ENCODE measurements around the gene VSX1. TPM values are rescaled to one million over a fixed set of nuclear protein-coding genes. Genes with fewer than 3 reads are reported as not detected.

The VSX1 gene
- total RNA-seq, 1 donor from 2014 or later: not detected

DNA sequence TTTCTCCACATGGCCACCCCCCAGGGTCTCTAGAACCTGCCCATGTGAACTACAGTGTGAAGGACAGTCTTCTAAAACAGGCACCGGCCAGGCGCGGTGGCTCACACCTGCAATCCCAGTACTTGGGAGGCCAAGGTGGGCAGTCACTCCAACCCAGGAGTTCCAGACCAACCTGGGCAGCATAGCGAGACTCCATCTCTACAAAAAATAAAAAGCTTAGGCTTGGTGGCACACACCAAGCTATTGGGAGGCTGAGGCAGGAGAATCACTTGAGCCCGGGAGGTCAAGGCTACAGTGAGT lies 37.7 kb downstream of the VSX1 start:
- H3K4me3 Mint-ChIP-seq (ENCODE audit: low read depth): no peak overlapping the region
- no peaks in the 10 kb centered on the region for H3K27me3 Mint-ChIP-seq (ENCODE audit: low read depth)
- no peak for DNase-seq (ENCODE audit: low spot score)
- peaks cover 3% of the 10 kb centered on the region for H3K36me3 Mint-ChIP-seq (ENCODE audit: low read depth)
- intact Hi-C loops (cut with micrococcal nuclease): no loop called here
- H3K27ac Mint-ChIP-seq: no peak overlapping the region
- no peaks in the 10 kb centered on the region for H3K9me3 Mint-ChIP-seq
- peaks cover 7% of the 10 kb centered on the region for H3K4me1 Mint-ChIP-seq (ENCODE audit: low read depth)

DNA sequence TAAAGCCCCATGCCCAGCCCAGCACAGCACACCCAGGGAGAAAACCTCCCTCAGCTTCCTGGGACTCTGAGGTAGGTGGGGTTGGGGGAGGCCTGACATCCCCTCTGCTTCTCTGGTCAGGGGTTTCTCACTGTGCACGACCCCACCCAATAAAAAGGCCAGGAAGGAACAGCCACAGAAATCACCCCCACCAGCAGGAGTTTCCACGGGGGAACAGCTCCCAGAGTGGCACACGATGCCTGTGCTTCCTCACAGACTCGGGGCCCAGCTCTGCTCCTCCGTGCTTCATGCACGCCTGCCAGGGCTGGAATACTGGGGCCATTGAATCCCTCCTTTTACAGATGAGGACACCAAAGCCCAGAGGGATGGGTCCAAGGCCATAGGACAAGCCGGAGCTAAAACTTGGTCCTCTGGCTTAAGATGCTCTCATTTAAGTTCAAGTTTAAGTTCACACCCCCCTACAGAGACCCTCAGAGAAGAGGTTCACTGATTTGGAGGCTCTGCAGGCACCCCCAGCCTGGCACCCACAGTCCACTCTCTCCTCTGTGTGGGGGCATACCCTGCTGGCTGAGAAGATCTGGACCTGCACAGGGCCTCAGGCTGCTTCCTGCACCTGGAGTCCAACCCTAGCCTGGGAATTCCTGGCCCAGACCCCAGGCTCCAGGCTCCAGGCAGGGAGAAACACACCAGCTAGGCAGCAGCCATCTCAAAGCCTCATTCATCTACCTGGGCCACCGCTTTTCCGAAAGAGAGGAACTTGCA lies 38.3 kb downstream of the VSX1 start:
- Mint-ChIP-seq H3K9me3 (no peaks in the 10 kb centered on the region), H3K4me1 (ENCODE audit: low read depth) (peaks cover 7% of the 10 kb centered on the region), H3K27me3 (ENCODE audit: low read depth) (no peaks in the 10 kb centered on the region), H3K4me3 (ENCODE audit: low read depth) (no peak overlapping the region), H3K36me3 (ENCODE audit: low read depth) (peaks cover 3% of the 10 kb centered on the region), H3K27ac (no peak overlapping the region)
- intact Hi-C loops (cut with micrococcal nuclease): no loop called here
- DNase-seq (ENCODE audit: low spot score): no peak

DNA sequence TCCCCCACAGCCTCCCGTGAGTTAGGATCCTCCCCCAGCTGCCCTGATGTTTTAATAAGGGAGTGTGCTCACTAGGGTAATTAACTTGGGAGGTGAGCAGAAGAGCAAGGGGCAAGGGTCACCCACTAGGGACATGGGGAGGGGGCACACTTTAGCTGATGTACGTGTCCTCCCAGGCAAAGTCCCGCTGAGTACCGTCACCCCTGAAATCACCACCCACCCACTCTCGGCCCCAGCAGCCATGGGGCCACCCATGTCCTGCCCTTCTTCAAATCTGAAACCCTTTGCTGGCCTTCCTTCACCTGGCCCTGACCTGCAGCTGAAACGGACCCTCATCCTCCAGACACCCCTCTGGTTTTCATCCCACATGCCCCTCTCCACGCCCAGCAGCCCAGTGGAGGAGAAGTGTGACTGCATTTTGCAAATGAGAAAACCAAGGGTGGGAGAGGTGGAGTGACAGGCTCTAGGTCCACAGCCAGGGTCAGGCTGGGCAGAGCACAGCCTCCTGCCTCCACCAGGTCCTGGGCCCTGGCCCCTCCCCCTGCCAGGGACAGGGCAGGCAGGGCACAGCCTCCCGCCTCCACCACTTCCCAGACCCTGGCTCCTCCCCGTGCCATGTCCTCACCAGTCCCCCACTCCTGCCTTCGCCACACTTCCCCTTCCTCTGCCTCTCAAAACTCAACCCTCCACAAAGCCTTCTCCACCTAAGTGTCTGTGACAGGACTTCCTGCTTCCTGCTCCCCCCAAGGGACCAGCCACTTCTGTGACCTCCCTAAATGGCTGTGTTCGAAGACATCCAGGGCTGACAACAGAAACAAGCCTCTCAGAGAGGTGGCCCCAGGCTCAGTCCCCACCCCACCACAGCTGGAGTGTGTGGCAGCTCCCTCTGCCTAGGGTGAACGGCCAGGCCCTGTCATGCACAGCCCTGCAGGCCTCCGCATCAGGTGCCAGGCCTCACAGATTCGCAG lies 39.1 kb downstream of the VSX1 start:
- peak; percentile 26 for DNase-seq (ENCODE audit: low spot score)
- Mint-ChIP-seq H3K4me1 (ENCODE audit: low read depth) (peaks cover 11% of the 10 kb centered on the region), H3K27ac (peak overlapping the region; percentile 81), H3K36me3 (ENCODE audit: low read depth) (peaks cover 7% of the 10 kb centered on the region), H3K9me3 (no peaks in the 10 kb centered on the region), H3K27me3 (ENCODE audit: low read depth) (no peaks in the 10 kb centered on the region), H3K4me3 (ENCODE audit: low read depth) (no peak overlapping the region)
- intact Hi-C loops (cut with micrococcal nuclease): no loop called here

DNA sequence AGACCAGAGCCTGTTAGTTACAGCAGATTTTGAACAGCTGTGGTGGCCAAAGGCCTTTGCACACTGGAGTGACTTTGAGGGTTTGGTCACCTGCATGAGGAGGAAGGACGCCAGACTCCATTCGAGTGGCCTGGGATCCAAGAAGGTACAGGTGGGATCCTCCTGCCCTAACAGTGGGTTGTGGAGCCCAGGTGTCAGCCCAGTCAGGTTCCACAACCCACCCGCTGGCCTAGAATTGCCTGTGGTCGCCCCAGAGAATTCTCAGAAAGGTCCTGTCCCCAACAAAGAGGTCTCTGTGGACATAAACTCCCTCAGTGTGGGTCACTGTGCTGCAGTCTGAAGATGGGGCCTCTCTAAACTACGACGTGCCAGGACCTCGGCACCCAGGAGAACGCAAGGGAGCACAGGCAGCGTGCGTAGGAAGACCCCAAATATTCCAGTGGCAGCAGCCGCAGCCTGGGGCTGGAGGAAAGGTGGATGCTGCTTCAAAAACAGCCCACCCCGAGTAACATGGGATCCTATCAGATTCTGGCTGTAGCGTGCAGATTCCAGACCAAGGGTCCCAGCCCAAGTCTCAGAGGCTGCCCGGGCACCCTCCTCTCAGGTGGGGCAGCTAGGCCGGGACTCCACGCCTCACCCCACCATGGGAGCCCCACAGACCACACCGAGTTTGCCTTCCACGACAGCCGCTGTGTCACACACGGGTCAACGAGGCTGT lies 40.0 kb downstream of the VSX1 start:
- H3K4me3 Mint-ChIP-seq (ENCODE audit: low read depth): no peak overlapping the region
- H3K9me3 Mint-ChIP-seq: no peaks in the 10 kb centered on the region

DNA sequence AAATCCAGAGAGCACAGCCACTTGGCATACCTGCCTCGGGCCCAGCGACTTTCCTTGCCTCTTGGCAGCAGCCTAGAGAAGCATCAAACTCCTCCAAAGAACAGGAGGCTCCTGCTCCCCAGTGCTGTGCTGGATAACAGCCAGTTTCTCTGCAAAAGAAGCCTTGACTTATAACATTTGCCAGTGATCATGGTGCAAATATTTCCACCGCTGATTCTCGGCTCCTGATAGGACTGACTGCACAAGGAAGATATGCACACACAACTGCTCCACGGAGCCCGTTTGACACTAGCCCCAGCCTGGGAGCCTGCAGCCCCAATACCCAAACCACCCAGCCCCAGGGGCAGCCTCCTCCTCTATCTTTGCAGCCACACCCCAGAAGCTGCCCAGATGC lies 41.5 kb downstream of the VSX1 start:
- no peak for DNase-seq (ENCODE audit: low spot score)
- Mint-ChIP-seq H3K4me1 (ENCODE audit: low read depth) (peaks cover 33% of the 10 kb centered on the region), H3K9me3 (no peaks in the 10 kb centered on the region), H3K27ac (no peak overlapping the region), H3K27me3 (ENCODE audit: low read depth) (no peaks in the 10 kb centered on the region), H3K36me3 (ENCODE audit: low read depth) (peaks cover 4% of the 10 kb centered on the region), H3K4me3 (ENCODE audit: low read depth) (no peak overlapping the region)
- intact Hi-C loops (cut with micrococcal nuclease): no loop called here

More for the DNA sequence above, 40.0 kb downstream of the VSX1 start:
- no peaks in the 10 kb centered on the region for H3K27me3 Mint-ChIP-seq (ENCODE audit: low read depth)
- peaks cover 19% of the 10 kb centered on the region for H3K4me1 Mint-ChIP-seq (ENCODE audit: low read depth)
- intact Hi-C loops (cut with micrococcal nuclease): no loop called here
- H3K27ac Mint-ChIP-seq: no peak overlapping the region
- no peak for DNase-seq (ENCODE audit: low spot score)
- H3K36me3 Mint-ChIP-seq (ENCODE audit: low read depth): peaks cover 4% of the 10 kb centered on the region

DNA sequence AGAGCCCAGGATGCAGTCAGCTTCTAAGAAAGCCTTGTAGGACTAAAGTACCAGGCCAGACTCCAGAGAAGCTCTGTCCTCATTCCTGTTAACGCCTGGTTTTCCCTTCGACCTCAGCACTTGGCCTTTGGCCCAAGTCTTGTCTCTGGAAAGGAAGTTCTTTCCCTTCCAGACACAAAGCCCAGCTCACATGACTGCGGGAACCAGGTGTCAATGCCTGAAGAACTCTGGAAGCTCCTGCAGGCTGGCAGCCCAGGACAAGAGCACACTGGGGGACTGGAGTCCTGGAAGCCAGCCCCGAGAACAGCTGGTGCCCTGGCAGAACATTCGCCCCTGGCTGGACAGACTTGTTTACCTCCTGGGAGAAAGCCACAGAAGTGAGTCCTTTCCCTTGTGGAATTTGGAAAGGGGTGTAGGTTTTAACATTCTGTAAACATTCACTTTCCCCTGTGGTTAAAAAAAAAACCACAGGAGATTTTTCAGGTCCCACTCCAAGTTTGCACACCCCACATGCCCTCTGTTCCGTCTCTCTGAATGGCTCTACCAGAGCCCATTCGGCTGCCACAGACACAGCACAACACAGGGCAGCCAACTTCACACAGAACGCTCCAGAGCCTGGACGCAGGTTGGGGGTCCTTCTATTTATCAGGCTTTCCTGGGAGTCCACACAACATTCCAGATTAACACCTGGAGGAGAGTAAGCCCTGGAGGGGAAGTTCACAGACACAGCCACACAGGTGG lies 42.1 kb downstream of the VSX1 start:
- Mint-ChIP-seq H3K4me1 (ENCODE audit: low read depth) (peaks cover 33% of the 10 kb centered on the region), H3K9me3 (no peaks in the 10 kb centered on the region), H3K27ac (no peak overlapping the region), H3K27me3 (ENCODE audit: low read depth) (no peaks in the 10 kb centered on the region), H3K36me3 (ENCODE audit: low read depth) (peaks cover 4% of the 10 kb centered on the region), H3K4me3 (ENCODE audit: low read depth) (no peak overlapping the region)
- no peak for DNase-seq (ENCODE audit: low spot score)
- intact Hi-C loops (cut with micrococcal nuclease): no loop called here

DNA sequence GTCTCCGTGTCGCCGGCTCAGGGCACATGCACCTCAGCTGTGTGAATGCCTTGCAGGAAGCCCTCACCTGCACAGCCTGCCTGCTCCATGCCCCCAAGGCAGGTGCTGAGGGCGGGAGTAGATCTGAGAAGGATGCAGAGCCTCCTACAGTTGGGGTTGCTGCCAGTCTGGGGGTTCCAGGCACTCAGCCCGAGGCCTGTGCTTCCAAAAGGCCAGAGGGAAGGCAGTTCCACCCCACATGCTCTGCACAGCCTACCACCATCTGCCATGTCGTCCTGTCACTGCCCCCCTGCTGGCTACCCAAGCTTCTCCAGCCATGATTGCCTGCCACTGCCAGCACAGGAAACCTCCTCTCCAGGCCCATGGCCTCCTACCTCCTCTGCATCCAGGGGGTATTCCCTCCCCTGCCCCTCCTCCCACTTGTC lies 43.3 kb downstream of the VSX1 start:
- H3K4me1 Mint-ChIP-seq (ENCODE audit: low read depth): peaks cover 33% of the 10 kb centered on the region
- no peak overlapping the region for H3K4me3 Mint-ChIP-seq (ENCODE audit: low read depth)
- intact Hi-C loops (cut with micrococcal nuclease): no loop called here
- H3K36me3 Mint-ChIP-seq (ENCODE audit: low read depth): peaks cover 4% of the 10 kb centered on the region
- no peaks in the 10 kb centered on the region for H3K27me3 Mint-ChIP-seq (ENCODE audit: low read depth)
- DNase-seq (ENCODE audit: low spot score): no peak
- H3K9me3 Mint-ChIP-seq: no peaks in the 10 kb centered on the region
- no peak overlapping the region for H3K27ac Mint-ChIP-seq

DNA sequence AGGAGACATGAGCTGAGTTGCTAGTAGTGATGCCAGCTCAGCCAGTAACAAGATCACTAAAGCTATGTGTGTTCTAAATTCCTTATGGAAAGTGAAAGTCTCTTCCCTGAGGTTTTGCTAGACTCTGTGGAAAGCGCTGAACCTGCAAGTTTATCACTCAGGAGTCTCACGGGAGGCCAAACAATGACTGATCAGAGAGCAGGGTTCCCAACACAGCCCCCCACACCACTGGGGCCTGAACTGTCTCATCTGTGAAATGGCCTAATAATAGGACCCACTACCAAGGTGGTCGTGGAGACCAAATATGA lies 43.9 kb downstream of the VSX1 start:
- no peak for DNase-seq (ENCODE audit: low spot score)
- peaks cover 4% of the 10 kb centered on the region for H3K36me3 Mint-ChIP-seq (ENCODE audit: low read depth)
- H3K9me3 Mint-ChIP-seq: no peaks in the 10 kb centered on the region
- H3K4me1 Mint-ChIP-seq (ENCODE audit: low read depth): peaks cover 34% of the 10 kb centered on the region
- H3K27me3 Mint-ChIP-seq (ENCODE audit: low read depth): no peaks in the 10 kb centered on the region
- intact Hi-C loops (cut with micrococcal nuclease): no loop called here
- no peak overlapping the region for H3K4me3 Mint-ChIP-seq (ENCODE audit: low read depth)
- no peak overlapping the region for H3K27ac Mint-ChIP-seq

DNA sequence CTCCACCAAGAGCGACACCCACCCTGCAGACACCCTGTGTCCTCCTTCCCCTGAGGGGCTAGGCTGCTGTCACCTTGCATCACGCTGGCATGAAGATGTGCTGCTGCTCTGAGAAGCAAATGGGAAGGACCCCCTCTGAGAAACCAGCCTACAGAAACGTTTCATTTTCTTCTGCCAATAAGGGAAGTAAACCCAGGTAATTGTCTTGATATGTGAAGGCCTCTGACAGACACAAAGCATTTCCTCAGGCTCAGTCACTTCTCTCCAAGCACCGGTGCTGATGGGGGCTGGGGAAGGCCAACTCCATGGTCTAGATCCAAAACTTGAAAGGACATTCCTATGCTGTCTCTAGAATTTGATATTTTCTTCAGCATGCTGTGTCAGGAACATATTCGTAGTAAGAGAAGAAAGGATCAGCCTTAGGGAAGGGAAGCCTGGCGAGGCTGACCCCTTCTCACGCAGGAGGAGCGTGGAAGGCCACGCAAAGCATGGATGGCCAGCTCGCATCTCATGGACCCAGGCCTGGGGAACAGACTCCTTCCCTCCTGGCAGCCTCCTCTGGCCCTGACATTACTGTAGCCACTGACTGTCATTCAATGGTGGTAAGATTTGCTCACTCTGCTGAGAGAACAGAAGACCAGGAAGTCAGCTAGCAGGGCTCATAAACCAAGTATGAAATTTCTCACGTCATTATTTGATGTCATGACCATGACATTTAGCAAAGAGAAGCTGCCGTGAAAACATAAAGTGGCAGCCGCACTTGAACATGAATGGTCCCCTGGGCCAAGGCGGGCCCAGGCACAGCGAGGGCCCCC lies 44.4 kb downstream of the VSX1 start:
- intact Hi-C loops (cut with micrococcal nuclease): no loop called here
- no peak overlapping the region for H3K27ac Mint-ChIP-seq
- H3K36me3 Mint-ChIP-seq (ENCODE audit: low read depth): peaks cover 4% of the 10 kb centered on the region
- no peaks in the 10 kb centered on the region for H3K27me3 Mint-ChIP-seq (ENCODE audit: low read depth)
- no peak overlapping the region for H3K4me3 Mint-ChIP-seq (ENCODE audit: low read depth)
- H3K9me3 Mint-ChIP-seq: no peaks in the 10 kb centered on the region
- H3K4me1 Mint-ChIP-seq (ENCODE audit: low read depth): peaks cover 29% of the 10 kb centered on the region
- no peak for DNase-seq (ENCODE audit: low spot score)

DNA sequence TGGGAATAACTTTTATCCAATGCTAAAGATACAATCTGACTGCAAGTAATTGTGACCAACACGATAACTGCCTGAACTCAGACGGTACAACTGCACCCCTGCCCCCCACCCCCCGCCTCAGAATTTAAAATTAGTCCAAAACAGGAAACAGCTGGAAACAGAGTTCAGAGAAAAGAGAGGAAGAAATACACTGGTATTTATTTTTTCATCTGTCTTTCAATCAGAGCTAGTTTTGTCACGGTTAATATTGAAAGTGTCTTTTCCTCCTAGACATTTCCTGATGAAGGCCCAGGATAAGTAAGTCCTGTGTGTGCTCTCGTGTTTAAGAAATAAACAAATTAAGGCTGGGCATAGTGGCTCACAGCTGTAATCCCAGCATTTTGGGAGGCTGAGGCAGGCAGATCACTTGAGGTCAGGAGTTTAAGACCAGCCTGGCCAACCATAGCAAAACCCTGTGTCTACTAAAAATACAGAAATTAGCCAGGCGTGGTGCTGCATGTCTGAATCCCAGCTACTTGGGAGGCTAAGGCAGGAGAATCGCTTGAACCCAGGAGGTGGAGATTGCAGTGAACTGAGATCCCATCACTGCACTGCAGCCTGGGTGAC lies 45.5 kb downstream of the VSX1 start:
- DNase-seq (ENCODE audit: low spot score): no peak
- H3K4me1 Mint-ChIP-seq (ENCODE audit: low read depth): peaks cover 28% of the 10 kb centered on the region
- H3K27me3 Mint-ChIP-seq (ENCODE audit: low read depth): no peaks in the 10 kb centered on the region
- H3K4me3 Mint-ChIP-seq (ENCODE audit: low read depth): peak overlapping the region; percentile 37
- H3K27ac Mint-ChIP-seq: peak overlapping the region; percentile 38
- H3K36me3 Mint-ChIP-seq (ENCODE audit: low read depth): peaks cover 4% of the 10 kb centered on the region
- H3K9me3 Mint-ChIP-seq: no peaks in the 10 kb centered on the region
- intact Hi-C loops (cut with micrococcal nuclease): no loop called here

DNA sequence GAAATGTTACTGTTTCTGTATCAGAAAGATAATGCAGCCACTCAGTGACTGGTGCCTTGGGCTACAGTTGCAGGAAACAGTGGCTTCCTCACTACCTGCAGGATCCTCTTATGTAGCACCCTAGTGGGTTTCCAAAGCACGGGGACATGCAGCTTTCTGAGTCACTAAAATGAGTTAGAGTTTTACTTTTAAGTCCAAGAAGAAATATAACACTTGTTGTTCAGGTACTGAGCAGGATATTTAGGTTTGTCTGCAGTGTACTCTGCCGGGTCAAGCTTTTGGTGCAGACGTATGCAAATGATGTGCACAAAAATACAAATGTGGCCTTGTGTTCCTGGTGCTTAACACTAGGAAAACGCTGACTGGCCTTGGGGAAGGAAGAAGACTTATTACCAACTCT lies 46.0 kb downstream of the VSX1 start:
- no peak overlapping the region for H3K4me3 Mint-ChIP-seq (ENCODE audit: low read depth)
- no peak for DNase-seq (ENCODE audit: low spot score)

More for the DNA sequence above, 46.0 kb downstream of the VSX1 start:
- Mint-ChIP-seq H3K9me3 (no peaks in the 10 kb centered on the region), H3K27me3 (ENCODE audit: low read depth) (no peaks in the 10 kb centered on the region), H3K4me1 (ENCODE audit: low read depth) (peaks cover 28% of the 10 kb centered on the region), H3K27ac (peak overlapping the region; percentile 35), H3K36me3 (ENCODE audit: low read depth) (peaks cover 4% of the 10 kb centered on the region)
- intact Hi-C loops (cut with micrococcal nuclease): no loop called here
